Measurements from ENCODE around the gene PGA5.

The PGA5 gene

GRCh38 chr11:61294717-61295595, 54.0 kb downstream of the PGA5 start, which contains the start of gene VWCE:
Gene VWCE (minus strand): TSS chr11:61295316. CDS start chr11:61295037, 279 bp downstream.
- peak; percentile 85 for DNase-seq (ENCODE audit: low spot score)

- peak; percentile 30 for DNase-seq (ENCODE audit: low spot score)
These were observed 54.6 kb downstream of the PGA5 start for GRCh38 chr11:61295596-61295926.

GRCh38 chr11:61297341-61297740, 56.4 kb downstream of the PGA5 start:
- no peak for DNase-seq (ENCODE audit: low spot score)

- no peak for DNase-seq (ENCODE audit: low spot score)
These were observed 56.8 kb downstream of the PGA5 start for GRCh38 chr11:61297746-61298145.

- DNase-seq (ENCODE audit: low spot score) = no peak
These were observed 57.8 kb downstream of the PGA5 start for GRCh38 chr11:61298663-61299244.
